GM12873 (cell line): ENCODE measurements around the gene MMP3.

ENCODE experiments used
- TF ChIP-seq, protein P1 (sequence below): IDR thresholded peaks from 2 replicates; pipeline ENCODE4 v1.5.1; 2012; ENCODE audit warnings: low read depth, mild to moderate bottlenecking, moderate library complexity, low read length, control low read depth; ENCODE audit not compliant: insufficient read depth; ENCODE audit errors: missing control alignments

The MMP3 gene

GRCh38 chr11:102868339-102868738, 24.9 kb upstream of the MMP3 start:
- TF ChIP-seq, protein P1, sequence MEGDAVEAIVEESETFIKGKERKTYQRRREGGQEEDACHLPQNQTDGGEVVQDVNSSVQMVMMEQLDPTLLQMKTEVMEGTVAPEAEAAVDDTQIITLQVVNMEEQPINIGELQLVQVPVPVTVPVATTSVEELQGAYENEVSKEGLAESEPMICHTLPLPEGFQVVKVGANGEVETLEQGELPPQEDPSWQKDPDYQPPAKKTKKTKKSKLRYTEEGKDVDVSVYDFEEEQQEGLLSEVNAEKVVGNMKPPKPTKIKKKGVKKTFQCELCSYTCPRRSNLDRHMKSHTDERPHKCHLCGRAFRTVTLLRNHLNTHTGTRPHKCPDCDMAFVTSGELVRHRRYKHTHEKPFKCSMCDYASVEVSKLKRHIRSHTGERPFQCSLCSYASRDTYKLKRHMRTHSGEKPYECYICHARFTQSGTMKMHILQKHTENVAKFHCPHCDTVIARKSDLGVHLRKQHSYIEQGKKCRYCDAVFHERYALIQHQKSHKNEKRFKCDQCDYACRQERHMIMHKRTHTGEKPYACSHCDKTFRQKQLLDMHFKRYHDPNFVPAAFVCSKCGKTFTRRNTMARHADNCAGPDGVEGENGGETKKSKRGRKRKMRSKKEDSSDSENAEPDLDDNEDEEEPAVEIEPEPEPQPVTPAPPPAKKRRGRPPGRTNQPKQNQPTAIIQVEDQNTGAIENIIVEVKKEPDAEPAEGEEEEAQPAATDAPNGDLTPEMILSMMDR, result no peak

GRCh38 chr11:102864724-102865123, 21.3 kb upstream of the MMP3 start:
- TF ChIP-seq, protein P1, result no peak

DNA sequence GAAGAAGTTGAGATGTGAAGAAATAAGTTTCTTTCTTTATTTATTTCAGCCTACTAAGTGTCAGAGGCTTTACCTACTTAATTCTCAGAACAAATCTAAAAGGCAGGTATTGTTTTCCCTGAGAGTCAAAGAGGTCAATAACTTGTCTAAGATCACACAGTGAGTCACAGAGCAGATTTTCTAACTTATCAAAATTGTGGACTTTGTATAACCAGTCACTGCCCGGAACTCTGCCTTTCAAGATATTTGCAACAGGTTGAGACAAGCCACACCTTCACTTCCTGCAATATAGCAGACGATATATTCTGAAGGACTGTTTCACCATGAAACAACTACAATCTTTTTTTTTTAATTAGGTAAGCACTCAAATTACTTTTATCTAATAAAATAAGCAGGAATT, 10.5 kb upstream of the MMP3 start:
- TF ChIP-seq, protein P1, result no peak

DNA sequence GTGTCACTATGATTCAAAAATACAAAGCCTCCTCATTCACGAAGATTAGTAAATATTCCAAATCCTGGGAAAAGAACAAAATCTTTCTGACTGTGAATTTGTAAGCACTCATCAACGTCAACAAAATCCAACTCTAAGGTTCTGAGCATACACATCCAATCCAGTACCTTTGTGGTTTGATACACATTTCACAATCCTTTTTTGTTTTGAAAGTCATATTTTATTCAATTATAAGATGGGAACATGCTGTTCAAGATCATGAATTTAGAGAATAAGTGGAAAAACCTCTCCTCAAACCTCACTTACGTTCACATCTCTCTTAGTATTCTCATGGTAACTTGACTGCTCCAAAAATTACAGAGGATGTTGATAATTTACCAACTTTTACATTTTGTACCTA, 9.6 kb upstream of the MMP3 start:
- TF ChIP-seq, protein P1, result no peak

GRCh38 chr11:102850973-102851745, 7.8 kb upstream of the MMP3 start:
- TF ChIP-seq, protein P1, result no peak

DNA sequence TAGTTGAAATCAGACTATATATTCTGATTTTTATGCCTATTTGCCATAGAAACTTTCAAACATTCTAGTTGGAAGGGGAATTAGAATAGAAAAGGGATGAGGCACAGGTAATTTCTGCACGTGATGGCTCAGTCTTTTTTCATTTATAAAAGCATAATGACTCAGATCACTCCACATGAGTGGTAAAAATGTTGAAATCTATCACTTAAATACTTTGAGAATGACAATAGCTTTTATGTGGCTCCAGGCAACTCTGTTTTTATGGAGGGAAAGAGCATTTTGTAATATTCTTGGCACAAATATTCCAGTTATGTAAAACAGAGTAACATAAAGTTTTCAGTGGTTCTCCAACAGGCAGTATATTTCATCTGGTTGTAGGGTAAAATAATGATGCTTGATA, 5.9 kb upstream of the MMP3 start:
- TF ChIP-seq, protein P1, result no peak

DNA sequence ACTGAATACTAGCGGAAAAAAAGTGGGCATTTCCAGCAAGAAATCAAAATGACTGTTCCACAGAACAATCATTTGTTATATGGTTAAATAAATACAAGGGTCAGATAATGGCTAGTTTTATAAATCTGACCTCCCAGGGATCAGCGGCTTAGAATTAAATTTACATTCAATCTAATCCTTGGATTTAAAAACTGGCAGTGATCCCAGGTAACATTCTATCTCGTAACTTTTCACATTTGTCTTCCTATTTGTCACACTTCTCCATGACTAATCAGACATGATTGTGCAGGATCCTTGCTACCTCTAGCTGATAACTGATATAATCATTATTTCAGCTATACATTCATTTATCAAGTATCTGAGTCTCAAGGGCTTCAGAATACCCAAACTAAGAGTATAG, 2.9 kb upstream of the MMP3 start:
- TF ChIP-seq, protein P1, result no peak
